ENCODE results near the gene PSMB7. TPM values are rescaled to one million over a fixed set of nuclear protein-coding genes. Genes with fewer than 3 reads are reported as not detected.

PSMB7 gene
- total and polyA plus RNA-seq, 2 of the 8 experiments (the other 6 are each of a cell fraction or from before 2014, with no cell fraction given), result 222 to 357 TPM

DNA sequence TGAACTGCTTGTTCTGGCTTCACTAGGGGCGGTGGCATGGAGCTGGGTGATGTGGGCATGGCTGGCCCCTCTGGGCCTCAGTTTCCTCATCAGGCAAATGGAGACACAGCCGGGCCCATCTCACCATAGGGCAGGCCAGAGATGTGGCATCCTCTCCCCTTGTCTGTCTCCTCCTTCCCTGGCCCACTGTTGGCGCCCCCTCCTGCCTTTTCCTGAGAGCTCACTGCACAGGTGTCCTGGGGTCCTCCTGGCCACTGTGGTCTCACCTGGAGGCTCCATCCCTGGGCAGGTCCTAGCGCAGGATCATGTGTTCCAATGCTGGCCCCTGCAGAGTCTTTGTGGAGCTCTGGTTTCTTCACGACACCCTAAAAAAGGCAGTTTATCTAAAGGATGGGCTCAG, 104.0 kb downstream of the PSMB7 start:
- Histone ChIP-seq H3K9ac (replicated peaks in 1 of 4; ENCODE audit: extremely low read depth in 1 of 4, low read depth in 3 of 4, low read length in 3 of 4) (no peak overlapping the region), H3K79me1 (ENCODE audit: low read depth, low read length) (no peaks in the 10 kb centered on the region; the same call in 1 of the 2 replicates), H2BK5ac (ENCODE audit: low read depth, low read length) (no peak overlapping the region), H3K4ac (replicated peaks; ENCODE audit: insufficient read length, low read depth, low read length) (no peak overlapping the region), H2AFZ (ENCODE audit: low read length) (no peak overlapping the region), H3K27me3 (replicated peaks in 1 of 4; ENCODE audit: control insufficient read depth in 3 of 4, extremely low read depth in 1 of 4, insufficient read depth in 3 of 4, low read length in 3 of 4) (no peaks in the 10 kb centered on the region), H3K36me3 (ENCODE audit: control insufficient read depth in 2 of 4, insufficient read depth in 4 of 4, low read length in 3 of 4) (no peaks in the 10 kb centered on the region), H2BK15ac (ENCODE audit: low read length) (no peak overlapping the region), H2BK12ac (ENCODE audit: low read depth, low read length) (no peak overlapping the region), H3K27ac (ENCODE audit: low read depth, low read length) (no peak overlapping the region), H4K91ac (replicated peaks; ENCODE audit: insufficient read length, low read length) (no peak overlapping the region), H3K79me2 (ENCODE audit: control insufficient read depth in 1 of 2, insufficient read depth in 2 of 2, low read length in 2 of 2) (no peaks in the 10 kb centered on the region), H4K5ac (ENCODE audit: insufficient read length, low read depth, low read length) (no peak overlapping the region), H3K9me3 (ENCODE audit: insufficient read depth in 2 of 2, low read depth in 1 of 2, low read length in 1 of 2) (no peaks in the 10 kb centered on the region), H3K23ac (ENCODE audit: insufficient read length) (no peak overlapping the region), H3K23me2 (ENCODE audit: low read depth, low read length) (no peaks in the 10 kb centered on the region), H3K14ac (ENCODE audit: insufficient read length) (no peak overlapping the region), H3K18ac (ENCODE audit: extremely low read depth, low read length) (no peak overlapping the region), H3K56ac (replicated peaks; ENCODE audit: insufficient read length, low read depth, low read length) (no peak overlapping the region), H3K4me1 (replicated peaks in 1 of 4; ENCODE audit: control insufficient read depth in 3 of 4, insufficient read depth in 4 of 4, low read length in 3 of 4) (peaks cover 0 to 9% (median 3%) of the 10 kb centered on the region in 4 experiments; a peak in 3 of 7 replicates), H2BK120ac (replicated peaks; ENCODE audit: low read depth, low read length) (no peak overlapping the region), H4K8ac (ENCODE audit: extremely low read depth, insufficient read depth, low read length) (no peak overlapping the region), H3K4me3 (ENCODE audit: extremely low read depth in 1 of 4, insufficient read depth in 2 of 4, low read depth in 3 of 4, low read length in 4 of 4) (no peak overlapping the region), H4K20me1 (replicated peaks in 1 of 2; ENCODE audit: control insufficient read depth in 1 of 2, insufficient read depth in 2 of 2, low read length in 2 of 2) (peaks cover 0 to 7% of the 10 kb centered on the region in 2 experiments), H3K4me2 (ENCODE audit: insufficient read depth in 1 of 2, low read depth in 2 of 2, low read length in 2 of 2) (no peak overlapping the region), H2AK5ac (ENCODE audit: low read depth, low read length) (no peak overlapping the region), H2BK20ac (ENCODE audit: low read length) (no peak overlapping the region)
- DNase-seq (ENCODE audit: low read depth in 1 of 2, low spot score in 2 of 2), result no peak
- 84% methylated on average over 5 of the region's 5 CpGs; no CpG with 5 or more reads in 1 of the 2 experiments for WGBS, 2 experiments (ENCODE audit: extremely low coverage in 1 of 2, insufficient coverage in 1 of 2, insufficient read length in 1 of 2, insufficient replicate concordance in 2 of 2, low coverage in 1 of 2, low lambda C conversion rate in 2 of 2, missing lambda C conversion rate in 1 of 2)
- no peak for FAIRE-seq
- ChIA-PET CTCF (ENCODE audit: partially characterized antibody) (interaction anchor here (0.6 to 3.2 kb wide), 25 partner anchors 8 to 996 kb away, joined by 3 to 23 read pairs (median 6); no protein-coding TSS in a partner anchor), POLR2A (ENCODE audit: partially characterized antibody) (no interaction called here)
- TF ChIP-seq TCF12 (IDR thresholded peaks at IDR 0.05; ENCODE audit: low read depth, low read length) (no peak), RAD21 (IDR thresholded peaks at IDR 0.05 in 1 of 2, conservative IDR thresholded peaks at IDR 0.05 in 1 of 2; ENCODE audit: low read depth in 2 of 2, low read length in 2 of 2) (peak; percentile 52 to 57), BRCA1 (IDR thresholded peaks at IDR 0.05; ENCODE audit: low read depth, low read length) (no peak), POU5F1 (IDR thresholded peaks at IDR 0.05; ENCODE audit: low read depth, low read length) (no peak), SP4 (IDR thresholded peaks at IDR 0.05; ENCODE audit: low read length) (no peak), CEBPB (IDR thresholded peaks at IDR 0.05; ENCODE audit: low read depth, low read length) (no peak), FOSL1 (IDR thresholded peaks at IDR 0.05; ENCODE audit: insufficient read depth, low read depth, low read length) (no peak), YY1 (IDR thresholded peaks at IDR 0.05; ENCODE audit: low read depth, low read length) (no peak), SP2 (IDR thresholded peaks at IDR 0.05; ENCODE audit: low read length) (no peak), ATF3 (IDR thresholded peaks at IDR 0.05; ENCODE audit: insufficient read depth, low read depth, low read length) (no peak), RXRA (IDR thresholded peaks at IDR 0.05; ENCODE audit: insufficient read depth, low read depth, low read length) (no peak), PHF8 (conservative IDR thresholded peaks at IDR 0.05; ENCODE audit: low read depth, low read length) (no peak)

Measured in H1 (cell line).